HepG2 (cell line): ENCODE results near the gene CTNND2. TPM values are rescaled to one million over a fixed set of nuclear protein-coding genes. Genes with fewer than 3 reads are reported as not detected.

ENCODE experiments used
- ATAC-seq: fragments of 200-7000 bp; cut with Tn5 transposase; 3 replicates; pipeline ENCODE4 v1.9.1; 2020; ENCODE audit warnings: mild to moderate bottlenecking, moderate library complexity
- BruUV-seq: library from RNA; stranded (reverse); fragments of 400-500 nt; replicated peaks from 2 replicates; lab custom pipeline; 2021; lab: Mats Ljungman, UMichigan
- CTCF ChIA-PET: fragments of 300-600 bp; formaldehyde crosslinking; extraction: SDS; loops from one replicate; lab custom pipeline; 2021; ENCODE audit warnings: low total read pairs, inconsistent platforms, low intra/inter-chr PET ratio; lab: Yijun Ruan, JAX
- POLR2A ChIA-PET: fragments of 350-600 bp; sonication (Branson Sonifier 250); formaldehyde crosslinking; loops from one replicate; lab custom pipeline; 2020; ENCODE audit warnings: antibody characterized with exemption, inconsistent platforms; lab: Yijun Ruan, JAX
- DNase-seq: peaks from one replicate; pipeline ENCODE4 v3.0.0-alpha.2; 2015; ENCODE audit warnings: low spot score
- FAIRE-seq: peaks from 3 replicates; lab custom pipeline; 2011; peaks lifted over from hg19 to GRCh38; lab: Jason Lieb, UNC
- H2AFZ ChIP-seq: one replicate; pipeline ENCODE4 v1.6.1; 2011; ENCODE audit warnings: low read length, inconsistent platforms
- H3K27ac ChIP-seq: fragments of 300-600 bp; 3 replicates; pipeline ENCODE4 v1.8.0; 2011; ENCODE audit warnings: mixed run types, mild to moderate bottlenecking, mixed read lengths, low read length, inconsistent platforms; ENCODE audit not compliant: insufficient read depth; ENCODE audit errors: extremely low read length
- H3K27me3 ChIP-seq, 2 experiments: fragments of 200-600 bp in 1 of 2; 2 replicates in 1 of 2; 3 replicates in 1 of 2; pipeline versions ENCODE4 v1.6.0 to v1.8.0; 2011; ENCODE audit warnings: low read length in 2 of 2, mild to moderate bottlenecking in 2 of 2, moderate library complexity in 2 of 2, inconsistent platforms in 1 of 2; ENCODE audit not compliant: insufficient read depth in 2 of 2, control insufficient read depth in 1 of 2
- H3K36me3 ChIP-seq, 2 experiments: fragments of 200-600 bp in 1 of 2; replicated peaks in 1 of 2; 2 replicates in 1 of 2; 3 replicates in 1 of 2; pipeline versions ENCODE4 v1.5.1 to v1.8.0; 2011; ENCODE audit warnings: low read length in 2 of 2, inconsistent platforms in 1 of 2; ENCODE audit not compliant: insufficient read depth in 2 of 2, control insufficient read depth in 1 of 2
- H3K4me1 ChIP-seq: 2 replicates; pipeline ENCODE4 v1.5.1; 2012; ENCODE audit warnings: low read length, inconsistent platforms; ENCODE audit not compliant: insufficient read depth
- H3K4me2 ChIP-seq: 2 replicates; pipeline ENCODE4 v1.6.0; 2011; ENCODE audit warnings: low read depth, low read length, inconsistent platforms
- H3K4me3 ChIP-seq, 3 experiments: fragments of 200-600 bp in 1 of 3; sonication (generic), shearing (Covaris generic) in 1 of 3; replicated peaks in 1 of 3; 2 replicates each; pipeline ENCODE4 v1.5.1; 2011 to 2016; ENCODE audit warnings: low read length in 3 of 3, inconsistent platforms in 2 of 3, low read depth in 2 of 3, mild to moderate bottlenecking in 2 of 3, control low read depth in 1 of 3, mixed read lengths in 1 of 3; ENCODE audit not compliant: insufficient read depth in 1 of 3
- H3K79me2 ChIP-seq: one replicate; pipeline ENCODE4 v1.6.1; 2011; ENCODE audit warnings: low read length, inconsistent platforms; ENCODE audit not compliant: insufficient read depth
- H3K9ac ChIP-seq: 2 replicates; pipeline ENCODE4 v1.6.0; 2011; ENCODE audit warnings: mild to moderate bottlenecking, low read depth, low read length, inconsistent platforms; ENCODE audit not compliant: insufficient read depth
- H3K9me3 ChIP-seq: 2 replicates; pipeline ENCODE4 v1.5.1; 2012; ENCODE audit warnings: mild to moderate bottlenecking, low read length
- H4K20me1 ChIP-seq: 2 replicates; pipeline ENCODE4 v1.6.0; 2011; ENCODE audit warnings: inconsistent platforms, mild to moderate bottlenecking, low read length, moderate library complexity; ENCODE audit not compliant: insufficient read depth
- ERF ChIP-seq: IDR thresholded peaks from 2 replicates; pipeline ENCODE4 v1.6.1; 2018; ENCODE audit warnings: missing biosample characterization, missing genetic modification reagents
- FOXK1 ChIP-seq: sonication (generic); formaldehyde crosslinking; IDR thresholded peaks from 2 replicates; pipeline ENCODE4 v1.4.0; 2020; ENCODE audit warnings: low read depth, missing genetic modification reagents, borderline replicate concordance
- HDAC2 ChIP-seq: sonication (generic); formaldehyde crosslinking; IDR thresholded peaks from 2 replicates; pipeline ENCODE4 v1.4.0; 2020; ENCODE audit warnings: missing genetic modification reagents
- POLR2A ChIP-seq, 2 experiments: IDR thresholded peaks; 2 replicates each; pipeline ENCODE4 v1.6.1; 2011; ENCODE audit warnings: low read depth in 2 of 2, low read length in 2 of 2, mild to moderate bottlenecking in 1 of 2, moderate library complexity in 1 of 2; ENCODE audit not compliant: insufficient read depth in 1 of 2
- PRPF4 ChIP-seq: fragments of 200-400 bp; formaldehyde crosslinking; IDR thresholded peaks from 2 replicates; pipeline ENCODE4 v1.6.1; 2016; ENCODE audit warnings: low read length, low read depth; ENCODE audit not compliant: poor library complexity, severe bottlenecking
- RAD21 ChIP-seq: fragments of 450-650 bp; formaldehyde crosslinking; IDR thresholded peaks from 2 replicates; pipeline ENCODE4 v1.5.0; 2020; ENCODE audit warnings: mild to moderate bottlenecking
- ZNF253 ChIP-seq: sonication (generic); formaldehyde crosslinking; IDR thresholded peaks from 2 replicates; pipeline ENCODE4 v1.8.0; 2022; ENCODE audit warnings: mild to moderate bottlenecking, missing genetic modification reagents, borderline replicate concordance
- ZNF737 ChIP-seq: sonication (generic); formaldehyde crosslinking; IDR thresholded peaks from 2 replicates; pipeline ENCODE4 v1.5.0; 2020; ENCODE audit warnings: missing genetic modification reagents, mild to moderate bottlenecking, borderline replicate concordance
- WGBS: methylation state at CpG from one replicate; pipeline ENCODE4 v1.1.6; 2017; ENCODE audit warnings: low lambda C conversion rate; 5-methylcytosine and 5-hydroxymethylcytosine counted together
- in situ Hi-C: cut with HindIII; loops from 2 replicates; pipeline ENCODE4 v1.10.0; 2017; ENCODE audit warnings: low pct_unique_long_range_greater_than_20kb; ENCODE audit not compliant: extremely low pct_ligation_motif_present
- intact Hi-C: fragments of 100-400 bp; cut with micrococcal nuclease; formaldehyde crosslinking; loops from one replicate; pipeline ENCODE4 v1.10.0; 2022; ENCODE audit not compliant: unreplicated experiment
- polyA plus RNA-seq, 8 experiments: library from polyadenylated mRNA; depleted of rRNA in 3 of 8; stranded (reverse) in 7 of 8; unstranded in 1 of 8; fragments of >200 nt; fragmentation: Illumina TruSeq in 4 of 8; extraction: Trizol in 4 of 8; gene quantifications; 2 replicates each; pipeline versions ENCODE4 v1.2.1 to v1.2.3, GENCODE V29; 2011 to 2016; ENCODE audit warnings: low read depth in 4 of 8, missing spikeins in 1 of 8, mixed read lengths in 1 of 8; ENCODE audit not compliant: insufficient read depth in 1 of 8
- total RNA-seq, 5 experiments: library from RNA; depleted of rRNA; stranded (reverse); fragments of >200 nt; fragmentation: Illumina TruSeq; extraction: Trizol; gene quantifications; 2 replicates each; pipeline ENCODE4 v1.2.3, GENCODE V29; 2016; ENCODE audit warnings: low read depth in 1 of 5
- TF ChIP-seq, protein P1 (sequence below): sonication (generic); formaldehyde crosslinking; IDR thresholded peaks from 2 replicates; pipeline ENCODE4 v1.8.1; 2023; ENCODE audit warnings: mild to moderate bottlenecking, missing genetic modification reagents
- TF ChIP-seq, protein P2 (sequence below): IDR thresholded peaks from 2 replicates; pipeline ENCODE4 v1.6.1; 2012; ENCODE audit warnings: inconsistent platforms

Gene CTNND2
- total and polyA plus RNA-seq, 2 of the 13 experiments (the other 11 are each of a cell fraction or from before 2014, with no cell fraction given) = not detected

DNA sequence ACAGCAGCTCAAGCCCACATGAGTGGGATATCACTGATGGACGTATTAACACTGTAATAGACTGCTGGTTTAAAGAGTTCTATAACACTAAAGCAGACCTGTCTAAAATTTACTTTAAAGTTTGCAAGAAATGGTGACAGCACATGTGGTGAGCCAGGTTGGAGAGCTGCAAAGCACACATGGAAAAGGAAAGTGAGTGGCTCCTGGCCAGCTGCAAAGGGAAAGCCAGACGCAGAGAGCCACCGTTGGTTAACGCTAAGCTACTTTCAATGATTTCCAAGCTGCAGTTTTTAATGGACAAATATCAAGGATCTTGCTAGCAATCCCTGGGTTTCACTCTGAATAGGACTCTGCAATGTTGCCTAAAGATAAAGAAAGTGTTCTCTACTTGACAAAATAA lies 89.9 kb downstream of the CTNND2 start:
- Histone ChIP-seq H3K4me3 (no peak overlapping the region), H3K9ac (no peak overlapping the region), H3K27me3 (no peaks in the 10 kb centered on the region), H3K27ac (no peak overlapping the region), H3K9me3 (no peaks in the 10 kb centered on the region), H4K20me1 (no peaks in the 10 kb centered on the region), H3K36me3 (no peaks in the 10 kb centered on the region), H3K79me2 (no peaks in the 10 kb centered on the region), H3K4me2 (no peak overlapping the region), H2AFZ (no peak overlapping the region)
- intact Hi-C loops = no loop called here
- FAIRE-seq (no peak), DNase-seq (no peak), ATAC-seq (no peak)
- in situ Hi-C loops = no loop called here
- POLR2A ChIA-PET = no interaction called here
- no TSS peak for BruUV-seq
- no peak for TF ChIP-seq FOXK1 (CRISPR knock-in tag)
- no peak for TF ChIP-seq POLR2A (IDR thresholded peaks at IDR 0.05; ENCODE audit: insufficient read depth in 1 of 2, low read depth in 2 of 2, low read length in 2 of 2)
- TF ChIP-seq PRPF4 = no peak
- no peak for TF ChIP-seq HDAC2 (CRISPR knock-in tag)
- no peak for TF ChIP-seq RAD21 (CRISPR knock-in tag)
- no peak for TF ChIP-seq ERF (CRISPR knock-in tag)
- TF ChIP-seq, protein P1, sequence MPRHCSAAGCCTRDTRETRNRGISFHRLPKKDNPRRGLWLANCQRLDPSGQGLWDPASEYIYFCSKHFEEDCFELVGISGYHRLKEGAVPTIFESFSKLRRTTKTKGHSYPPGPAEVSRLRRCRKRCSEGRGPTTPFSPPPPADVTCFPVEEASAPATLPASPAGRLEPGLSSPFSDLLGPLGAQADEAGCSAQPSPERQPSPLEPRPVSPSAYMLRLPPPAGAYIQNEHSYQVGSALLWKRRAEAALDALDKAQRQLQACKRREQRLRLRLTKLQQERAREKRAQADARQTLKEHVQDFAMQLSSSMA (CRISPR knock-in tag) = no peak
- TF ChIP-seq, protein P2, sequence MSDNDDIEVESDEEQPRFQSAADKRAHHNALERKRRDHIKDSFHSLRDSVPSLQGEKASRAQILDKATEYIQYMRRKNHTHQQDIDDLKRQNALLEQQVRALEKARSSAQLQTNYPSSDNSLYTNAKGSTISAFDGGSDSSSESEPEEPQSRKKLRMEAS = no peak
- TF ChIP-seq ZNF737 = no peak
- TF ChIP-seq ZNF253 (CRISPR knock-in tag) = no peak
- TF ChIP-seq, all 625 proteins: peak for 0
- CTCF ChIA-PET = no interaction called here
- no peaks in the 10 kb centered on the region for H3K4me1 ChIP-seq
- 1% methylated on average over 4 of the region's 4 CpGs for WGBS
